GM19468 (cell line): ENCODE results near the gene FAM217A.
"Not testable (repeated sequence)": the region's sequence is repeated elsewhere in the genome, so short reads cannot be mapped to it uniquely, and the experiment has no call there.

Experiments
- ATAC-seq: cut with Tn5 transposase; IDR thresholded peaks from one replicate; pipeline ENCODE4 v1.9.1; 2021; ENCODE audit warnings: mild to moderate bottlenecking, moderate library complexity, moderate number of reproducible peaks; ENCODE audit not compliant: unreplicated experiment; ENCODE audit errors: extremely low read depth

Gene FAM217A

DNA sequence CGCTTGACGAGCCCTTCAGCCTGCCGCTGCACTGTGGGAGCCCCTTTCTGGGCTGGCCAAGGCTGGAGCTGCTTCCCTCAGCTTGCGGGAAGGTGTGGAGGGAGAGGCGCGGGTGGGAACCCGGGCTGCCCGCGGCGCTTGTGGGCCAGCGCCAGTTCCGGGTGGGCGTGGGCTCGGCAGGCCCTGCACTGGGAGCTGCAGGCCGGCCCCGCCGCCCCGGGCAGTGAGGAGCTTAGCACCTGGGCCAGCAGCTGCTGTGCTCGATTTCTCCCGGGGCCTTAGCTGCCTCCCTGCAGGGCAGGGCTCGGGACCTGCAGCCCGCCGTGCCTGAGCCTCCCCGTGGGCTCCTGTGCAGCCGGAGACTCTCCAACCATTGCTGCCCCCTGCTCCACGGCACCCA lies 11.1 kb upstream of the FAM217A start:
- ATAC-seq, result not testable (repeated sequence)

DNA sequence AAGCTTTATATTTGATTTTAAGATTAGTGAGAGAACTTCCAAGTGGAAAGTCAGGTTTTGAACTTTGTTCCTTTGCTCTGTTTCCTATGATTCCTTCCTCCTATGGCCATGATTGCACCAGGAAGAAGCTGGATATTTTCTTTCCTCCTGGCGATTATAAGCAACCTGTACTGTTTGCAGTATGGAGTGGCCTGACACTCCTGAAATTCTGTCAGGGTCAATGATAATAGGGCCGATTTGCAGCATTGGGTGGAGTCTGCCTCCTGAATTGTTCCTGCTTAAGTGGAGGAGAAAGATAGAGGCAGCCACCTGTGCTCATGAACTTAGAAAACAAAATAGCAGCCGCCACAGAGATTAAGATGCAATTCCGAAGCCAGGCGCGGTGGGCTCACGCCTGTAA lies 9.8 kb upstream of the FAM217A start:
- ATAC-seq, result no peak

DNA sequence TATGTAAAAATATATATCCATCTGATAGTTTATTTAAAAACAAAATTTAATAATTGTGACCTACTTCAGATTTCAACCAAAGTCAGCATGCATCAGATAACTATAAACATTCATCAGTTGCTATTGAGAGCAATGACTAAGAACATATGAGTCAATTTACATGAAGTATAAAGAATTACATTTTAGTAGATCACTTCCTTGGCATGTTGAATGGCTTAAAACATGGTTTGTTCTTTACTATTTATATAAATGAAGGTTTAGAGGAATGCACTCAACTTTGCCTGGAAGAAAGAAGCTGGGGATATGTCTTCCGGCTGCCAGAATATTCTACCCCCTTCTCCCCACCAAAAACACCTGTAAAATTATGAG lies 6.4 kb upstream of the FAM217A start:
- no peak for ATAC-seq

DNA sequence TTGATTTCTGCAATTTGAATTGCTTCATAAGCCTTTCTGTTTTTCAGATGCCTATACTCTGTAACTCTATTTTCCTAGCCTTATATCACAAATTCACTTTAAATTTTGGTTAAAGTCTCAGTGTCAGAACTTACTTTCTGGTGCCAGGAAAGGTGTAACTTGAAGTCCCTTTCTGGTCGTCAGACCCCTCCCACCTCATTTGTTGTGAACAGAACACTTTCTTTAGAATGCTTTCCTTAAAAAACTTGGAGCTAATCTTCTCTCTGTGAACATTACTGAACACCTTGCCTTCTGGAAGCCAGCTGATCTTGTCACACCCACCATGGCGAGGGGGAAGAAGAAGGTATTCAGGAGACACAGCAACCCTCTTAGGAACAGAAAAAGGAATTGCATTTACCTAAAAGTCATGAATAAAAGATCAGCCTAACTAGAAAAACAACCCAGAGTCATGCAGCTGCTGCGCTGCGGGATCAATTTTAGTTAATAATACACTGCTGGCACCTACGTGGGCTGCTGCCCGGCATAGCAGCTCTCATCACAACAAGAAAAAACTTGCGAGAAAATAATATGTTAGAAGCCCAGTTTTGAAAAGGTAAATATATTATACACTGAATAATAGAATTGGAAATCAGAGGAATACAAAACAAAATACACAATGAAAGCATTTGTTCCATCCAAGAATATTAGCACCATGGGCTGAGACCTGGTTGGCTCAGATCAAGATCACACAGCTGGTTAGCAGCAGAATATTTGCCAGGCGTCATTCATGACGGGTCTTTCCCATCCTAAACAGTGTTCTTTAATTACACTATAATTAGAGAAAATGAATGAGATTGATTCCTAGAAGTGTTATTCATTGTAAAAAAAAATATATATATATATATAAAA lies 5.8 kb upstream of the FAM217A start:
- no peak for ATAC-seq

DNA sequence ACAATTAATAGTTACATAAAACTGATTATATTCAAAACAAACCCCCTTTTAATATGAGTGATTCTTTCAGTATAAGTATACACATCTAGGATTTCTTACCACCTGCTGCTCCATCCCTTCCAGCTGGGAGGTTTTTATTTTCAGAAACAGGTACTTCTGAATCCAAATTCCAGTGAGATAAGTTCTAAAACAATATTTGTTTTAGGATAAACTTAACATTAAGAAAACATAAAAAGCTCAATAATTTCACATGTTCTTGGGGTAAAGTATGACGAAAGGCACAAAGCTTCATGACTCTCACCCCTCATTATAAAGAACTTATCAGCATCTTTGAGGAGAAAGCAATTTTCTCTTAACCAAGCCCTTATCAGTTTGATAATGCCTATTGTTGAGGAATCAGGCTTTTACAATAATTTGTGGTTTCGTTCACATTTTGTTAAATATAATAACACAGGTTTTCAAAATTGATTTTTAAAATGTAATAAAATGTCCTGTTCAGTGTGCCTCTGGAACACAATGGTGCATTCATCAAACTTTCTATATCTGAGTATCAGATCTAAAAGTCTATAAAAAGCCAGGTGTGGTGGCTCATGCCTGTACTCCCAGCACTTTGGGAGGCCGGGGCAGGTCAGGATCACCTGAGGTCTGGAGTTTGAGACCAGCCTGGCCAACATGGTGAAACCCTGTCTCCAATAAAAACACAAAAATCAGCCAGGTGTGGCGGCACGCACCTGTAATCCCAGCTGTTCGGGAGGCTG lies 4.3 kb downstream of the FAM217A start:
- ATAC-seq, result no peak

DNA sequence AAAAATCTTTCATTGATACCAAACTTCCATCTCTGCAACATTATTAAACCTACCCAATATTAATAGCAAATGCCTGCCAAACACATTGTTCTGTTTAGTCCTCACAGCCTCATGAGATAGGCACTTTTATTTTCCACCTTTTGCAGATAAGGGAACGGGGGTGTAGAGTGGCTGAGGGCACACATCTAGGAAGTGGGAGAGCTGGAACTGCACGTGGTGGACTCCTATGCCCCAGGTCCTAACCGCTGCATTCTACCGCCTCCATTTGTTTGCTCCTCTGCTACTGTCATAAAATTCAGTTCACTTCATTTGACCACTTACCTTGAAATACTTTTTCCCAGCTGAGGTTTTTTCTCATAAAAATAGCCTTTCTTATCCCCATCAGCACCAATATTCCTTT lies 7.6 kb downstream of the FAM217A start:
- ATAC-seq, result no peak

- ATAC-seq, result no peak
Observed at GRCh38 chr6:4069199-4069598, 9.7 kb downstream of the FAM217A start.

GRCh38 chr6:4067673-4068072 lies 11.3 kb downstream of the FAM217A start:
- no peak for ATAC-seq

DNA sequence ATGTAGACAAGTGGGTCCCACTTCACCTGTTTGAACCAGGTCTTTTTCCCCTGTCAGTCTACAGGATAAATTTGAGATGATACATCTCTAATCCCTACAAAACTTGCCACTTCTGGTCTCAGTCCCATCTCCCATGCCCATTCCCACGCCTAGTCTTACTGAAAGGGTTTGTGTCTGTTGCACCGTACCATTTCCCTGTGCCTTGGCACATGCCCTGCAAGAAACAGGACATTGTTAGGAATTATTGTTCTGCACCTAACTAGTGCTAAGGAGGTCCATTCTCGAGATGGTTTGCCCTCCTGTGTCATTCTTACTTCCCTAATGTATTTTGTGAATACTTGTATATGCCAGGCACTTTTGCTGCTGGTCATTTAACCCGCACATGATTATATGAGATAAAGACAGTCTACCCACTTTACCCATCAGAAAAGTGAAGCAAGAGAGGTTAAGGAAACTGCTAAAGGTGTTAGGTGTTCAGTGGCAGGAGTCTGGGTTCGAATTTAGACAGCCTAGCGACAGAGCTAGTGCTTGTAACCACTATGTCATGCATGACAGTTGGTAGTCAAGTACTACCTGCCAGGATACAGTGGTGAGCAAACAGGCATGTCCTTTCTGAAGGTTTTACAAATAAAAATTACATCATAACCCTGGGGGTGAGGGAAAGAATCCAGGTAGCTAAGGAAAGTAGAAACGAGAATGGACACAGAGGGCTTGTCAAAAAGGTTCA lies 12.7 kb downstream of the FAM217A start:
- no peak for ATAC-seq

DNA sequence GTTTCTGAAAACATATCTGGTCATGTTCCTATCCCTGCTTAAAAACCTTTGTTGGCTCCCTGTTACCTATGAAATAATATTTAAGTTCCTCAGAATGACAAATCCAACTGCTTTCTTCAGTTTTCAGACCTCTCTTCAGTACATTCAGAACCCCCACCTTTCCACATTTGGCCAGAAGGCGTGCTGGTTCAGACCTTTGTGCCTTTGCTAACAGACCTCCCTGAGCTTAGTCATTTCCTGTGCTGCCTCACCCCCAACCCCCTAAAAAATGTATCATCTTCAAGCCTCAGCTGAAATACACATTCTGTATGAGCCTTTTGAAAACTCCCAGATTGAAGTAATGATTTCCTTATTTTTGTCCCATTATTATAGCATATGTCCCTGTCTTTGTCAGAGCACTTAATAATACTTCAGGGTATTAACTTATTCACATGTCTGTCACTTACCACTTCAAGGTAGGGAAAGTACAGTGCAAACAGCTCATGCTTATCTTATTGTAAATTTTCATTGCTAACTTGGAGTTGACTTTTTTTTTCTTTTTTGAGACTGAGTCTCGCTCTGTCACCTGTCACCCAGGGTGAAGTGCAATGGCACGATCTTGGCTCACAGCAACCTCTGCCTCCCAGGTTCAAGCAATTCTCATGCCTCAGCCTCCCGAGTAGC lies 19.7 kb downstream of the FAM217A start:
- ATAC-seq, result no peak

DNA sequence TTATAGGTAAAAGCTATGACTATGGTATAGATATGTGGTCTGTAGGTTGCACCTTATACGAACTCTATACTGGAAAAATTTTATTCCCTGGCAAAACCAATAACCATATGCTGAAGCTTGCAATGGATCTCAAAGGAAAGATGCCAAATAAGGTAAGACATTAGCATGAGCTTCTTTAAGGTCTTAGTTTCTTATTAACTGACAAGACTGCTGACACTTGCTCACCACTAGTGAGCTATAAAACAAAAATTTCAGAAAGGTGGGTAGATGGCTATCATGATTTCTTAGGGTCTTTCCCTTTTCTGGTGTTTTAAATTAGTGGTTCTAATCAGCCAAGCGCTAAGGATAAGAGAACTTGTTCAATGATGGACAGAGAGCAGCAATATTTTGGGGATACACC lies 21.9 kb downstream of the FAM217A start:
- no peak for ATAC-seq

- no peak for ATAC-seq
Observed at GRCh38 chr6:4055420-4056041, 23.4 kb downstream of the FAM217A start.

- ATAC-seq, result no peak
Observed at GRCh38 chr6:4049246-4049645, 29.7 kb downstream of the FAM217A start.

- ATAC-seq, result no peak
Observed at GRCh38 chr6:4041480-4041879, 37.5 kb downstream of the FAM217A start.

- no peak for ATAC-seq
Observed at GRCh38 chr6:4039348-4039747, 39.6 kb downstream of the FAM217A start.

GRCh38 chr6:4036581-4036980 lies 42.4 kb downstream of the FAM217A start:
- ATAC-seq, result no peak

GRCh38 chr6:4032475-4032874 lies 46.5 kb downstream of the FAM217A start:
- ATAC-seq, result no peak

GRCh38 chr6:4031442-4031841 lies 47.5 kb downstream of the FAM217A start:
- no peak for ATAC-seq

DNA sequence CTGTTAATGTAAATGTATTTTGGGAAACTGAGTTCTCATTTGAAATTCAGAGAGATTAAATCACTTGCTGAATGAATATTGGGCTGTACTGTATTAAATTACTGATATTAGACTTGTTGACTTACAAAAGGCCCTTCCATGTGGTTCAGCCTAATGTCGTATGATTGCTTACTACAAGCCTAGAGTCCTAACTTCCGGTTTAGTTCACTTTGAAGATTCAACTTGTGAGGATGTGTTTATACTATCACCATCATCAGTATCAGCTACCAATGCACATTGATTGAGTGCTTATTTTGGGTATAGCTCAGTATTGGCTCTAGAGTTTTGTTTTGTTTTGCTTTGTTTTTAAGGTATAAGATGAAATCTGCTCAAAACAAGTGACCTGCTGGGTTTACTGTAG lies 48.3 kb downstream of the FAM217A start:
- ATAC-seq, result no peak

GRCh38 chr6:4029687-4030086 lies 49.2 kb downstream of the FAM217A start:
- no peak for ATAC-seq
